GM12891 (cell line): ENCODE data around the gene AGPS.

Experiments used
- PAX5 ChIP-seq: IDR thresholded peaks from 2 replicates; pipeline ENCODE4 v1.6.1; 2011; ENCODE audit warnings: low read length, moderate library complexity, mild to moderate bottlenecking; ENCODE audit not compliant: insufficient read depth, severe bottlenecking
- POLR2A ChIP-seq: IDR thresholded peaks from 2 replicates; pipeline ENCODE4 v1.6.1; 2011; ENCODE audit warnings: low read depth, low read length, control low read depth
- POLR2AphosphoS5 ChIP-seq: IDR thresholded peaks from 2 replicates; pipeline ENCODE4 v1.6.1; 2011; ENCODE audit warnings: low read depth, low read length, control low read depth
- POU2F2 ChIP-seq: IDR thresholded peaks from 2 replicates; pipeline ENCODE4 v1.6.1; 2011; ENCODE audit warnings: low read depth, mild to moderate bottlenecking, control low read depth, low read length, moderate library complexity
- SPI1 ChIP-seq: IDR thresholded peaks from 2 replicates; pipeline ENCODE4 v1.6.1; 2011; ENCODE audit warnings: low read depth, low read length, control low read depth
- TAF1 ChIP-seq: IDR thresholded peaks from 2 replicates; pipeline ENCODE4 v1.6.1; 2011; ENCODE audit warnings: low read depth, low read length, control low read depth

GRCh38 chr2:177548636-177549035, 156.1 kb downstream of the AGPS start:
- TF ChIP-seq POLR2A (no peak), TAF1 (no peak), POLR2AphosphoS5 (no peak), POU2F2 (no peak), PAX5 (no peak), SPI1 (no peak)
